ENCODE results near the gene DEPDC7. TPM values are rescaled to one million over a fixed set of nuclear protein-coding genes. Genes with fewer than 3 reads are reported as not detected.
A peak's percentile ranks its signal among the peaks of the same experiment; 100 is the strongest.

DEPDC7 gene
- total and polyA plus RNA-seq, 2 of the 13 experiments (the other 11 are each of a cell fraction or from before 2014, with no cell fraction given), result 17.3 to 33.3 TPM

GRCh38 chr11:33040033-33040861, 24.6 kb downstream of the DEPDC7 start (continued):
- TF ChIP-seq ZBTB40 (IDR thresholded peaks at IDR 0.05), result no peak
- TF ChIP-seq ZBTB40 (CRISPR knock-in tag; IDR thresholded peaks at IDR 0.05), result no peak
- TF ChIP-seq ZNF691 (CRISPR knock-in tag; IDR thresholded peaks at IDR 0.05; ENCODE audit: borderline replicate concordance, low read depth), result no peak
- TF ChIP-seq SOX5 (CRISPR knock-in tag; IDR thresholded peaks at IDR 0.05; ENCODE audit: borderline replicate concordance), result no peak
- TF ChIP-seq TEAD2 (CRISPR knock-in tag; IDR thresholded peaks at IDR 0.05), result no peak
- TF ChIP-seq ZNF629 (CRISPR knock-in tag; conservative IDR thresholded peaks at IDR 0.05), result no peak
- TF ChIP-seq SP2 (CRISPR knock-in tag; IDR thresholded peaks at IDR 0.05), result no peak
- no peak for TF ChIP-seq ZNF772 (CRISPR knock-in tag; IDR thresholded peaks at IDR 0.05)
- 0 out of 2 replicates have a peak, but pooled peaks have one; percentile 7 for TF ChIP-seq ZNF501 (CRISPR knock-in tag; IDR thresholded peaks at IDR 0.05)
- TF ChIP-seq ZNF264 (CRISPR knock-in tag; IDR thresholded peaks at IDR 0.05), result no peak
- TF ChIP-seq ZNF30 (CRISPR knock-in tag; IDR thresholded peaks at IDR 0.05), result no peak
- no peak for TF ChIP-seq MYPOP (CRISPR knock-in tag; IDR thresholded peaks at IDR 0.05)
- no peak for TF ChIP-seq ZNF207 (IDR thresholded peaks at IDR 0.05; ENCODE audit: borderline replicate concordance)
- no peak for TF ChIP-seq RAD21 (CRISPR knock-in tag; IDR thresholded peaks at IDR 0.05)
- no peak for TF ChIP-seq ZFAT (CRISPR knock-in tag; conservative IDR thresholded peaks at IDR 0.05)
